SH-SY5Y (cell line): ENCODE results near the gene MYO10.

Experiments
- GATA2 ChIP-seq: IDR thresholded peaks from 2 replicates; pipeline ENCODE4 v1.6.1; 2011; ENCODE audit warnings: mild to moderate bottlenecking, low read depth, low read length
- GATA3 ChIP-seq: IDR thresholded peaks from 2 replicates; pipeline ENCODE4 v1.6.1; 2011; ENCODE audit warnings: low read depth, mild to moderate bottlenecking, low read length, moderate library complexity

DNA sequence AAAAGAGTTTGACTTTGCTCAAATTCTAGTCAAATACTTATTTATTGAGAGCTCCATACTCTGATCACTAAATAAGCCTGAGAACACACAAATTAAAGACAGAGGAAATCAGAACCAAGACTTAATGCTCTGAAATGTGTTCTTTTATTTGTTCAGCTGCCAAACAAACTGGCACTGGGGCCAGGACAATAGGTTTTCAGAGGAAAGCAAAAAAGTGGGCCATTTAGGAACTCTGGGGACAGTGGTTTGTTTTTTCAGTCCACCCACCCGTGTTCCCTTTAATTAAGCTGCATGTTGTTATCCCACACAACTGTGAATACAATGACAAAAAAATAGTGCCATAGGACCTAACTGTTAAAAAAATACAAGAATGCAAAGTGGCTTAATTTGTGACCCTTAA is 223.9 kb downstream of the MYO10 start:
- no peak for TF ChIP-seq GATA2
- TF ChIP-seq GATA3 = no peak
